Ascending aorta (tissue), 2 donors: ENCODE measurements around the gene MSI2. TPM values are rescaled to one million over a fixed set of nuclear protein-coding genes. Genes with fewer than 3 reads are reported as not detected.

Source experiments
- DNase-seq, 2 donors: peaks; one replicate each; pipeline ENCODE4 v3.0.0-alpha.2; 2019; ENCODE audit warnings: low spot score in 2 of 2
- H3K27ac ChIP-seq, 2 donors: fragments of 200-600 bp; sonication (generic); one replicate each; pipeline ENCODE4 v1.5.1; 2016 to 2017; ENCODE audit warnings: mild to moderate bottlenecking in 1 of 2
- H3K27me3 ChIP-seq: fragments of 200-600 bp; sonication (generic); one replicate; pipeline ENCODE4 v1.5.1; 2017
- H3K36me3 ChIP-seq, 2 donors: fragments of 200-600 bp; sonication (generic); one replicate each; pipeline ENCODE4 v1.5.1; 2016
- H3K4me1 ChIP-seq, 2 donors: fragments of 200-600 bp; sonication (generic); one replicate each; pipeline ENCODE4 v1.5.1; 2016 to 2017; ENCODE audit warnings: mild to moderate bottlenecking in 1 of 2
- H3K4me3 ChIP-seq, 2 donors: fragments of 200-600 bp; sonication (generic); one replicate each; pipeline ENCODE4 v1.5.1; 2016 to 2017; ENCODE audit warnings: mild to moderate bottlenecking in 1 of 2
- H3K9me3 ChIP-seq, 2 donors: fragments of 200-600 bp; sonication (generic); one replicate each; pipeline ENCODE4 v1.5.1; 2016
- intact Hi-C: fragments of 100-400 bp; cut with DNase I; formaldehyde crosslinking; loops from one replicate; pipeline ENCODE4 v1.15.1; 2023
- total RNA-seq: library from RNA; depleted of rRNA; stranded (reverse); fragments of >200 nt; gene quantifications from one replicate; pipeline ENCODE4 v1.1.0, GENCODE V29; 2016
- TF ChIP-seq, protein P1 (sequence below), 3 experiments: fragments of 200-600 bp in 2 of 3; fragments of 450-650 bp in 1 of 3; sonication (generic) in 2 of 3; IDR thresholded peaks; one replicate each; pipeline ENCODE4 v1.5.1; 2016 to 2019; ENCODE audit warnings: antibody characterized with exemption in 3 of 3, mild to moderate bottlenecking in 1 of 3, moderate library complexity in 1 of 3

Gene MSI2
- total RNA-seq, 1 donor from 2014 or later, result 11.7 TPM

DNA sequence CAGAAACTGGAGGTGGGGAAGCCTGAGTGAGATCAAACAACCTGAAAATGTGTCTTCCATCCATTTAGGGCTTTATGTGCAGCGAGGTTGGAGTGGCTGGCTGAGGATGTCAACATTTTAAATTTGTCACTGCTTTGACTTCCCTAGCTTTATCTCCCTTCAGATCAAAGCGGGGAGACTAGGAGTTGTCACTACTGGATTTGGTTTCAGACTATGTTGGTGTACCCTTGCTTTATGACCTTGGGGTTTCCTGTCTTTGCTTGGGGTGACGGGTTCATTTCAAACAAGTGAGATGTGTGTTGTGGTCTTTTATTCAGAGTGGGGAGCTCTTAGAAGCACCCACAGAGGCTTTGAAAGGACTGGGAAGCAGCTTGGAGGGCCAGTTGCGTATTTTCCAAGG is 25.6 kb downstream of the MSI2 start:
- DNase-seq, result no peak
- Histone ChIP-seq H3K36me3 (no peaks in the 10 kb centered on the region), H3K9me3 (no peaks in the 10 kb centered on the region), H3K4me3 (no peak overlapping the region), H3K27ac (no peak overlapping the region), H3K4me1 (no peaks in the 10 kb centered on the region), H3K27me3 (no peaks in the 10 kb centered on the region)
- TF ChIP-seq, protein P1, sequence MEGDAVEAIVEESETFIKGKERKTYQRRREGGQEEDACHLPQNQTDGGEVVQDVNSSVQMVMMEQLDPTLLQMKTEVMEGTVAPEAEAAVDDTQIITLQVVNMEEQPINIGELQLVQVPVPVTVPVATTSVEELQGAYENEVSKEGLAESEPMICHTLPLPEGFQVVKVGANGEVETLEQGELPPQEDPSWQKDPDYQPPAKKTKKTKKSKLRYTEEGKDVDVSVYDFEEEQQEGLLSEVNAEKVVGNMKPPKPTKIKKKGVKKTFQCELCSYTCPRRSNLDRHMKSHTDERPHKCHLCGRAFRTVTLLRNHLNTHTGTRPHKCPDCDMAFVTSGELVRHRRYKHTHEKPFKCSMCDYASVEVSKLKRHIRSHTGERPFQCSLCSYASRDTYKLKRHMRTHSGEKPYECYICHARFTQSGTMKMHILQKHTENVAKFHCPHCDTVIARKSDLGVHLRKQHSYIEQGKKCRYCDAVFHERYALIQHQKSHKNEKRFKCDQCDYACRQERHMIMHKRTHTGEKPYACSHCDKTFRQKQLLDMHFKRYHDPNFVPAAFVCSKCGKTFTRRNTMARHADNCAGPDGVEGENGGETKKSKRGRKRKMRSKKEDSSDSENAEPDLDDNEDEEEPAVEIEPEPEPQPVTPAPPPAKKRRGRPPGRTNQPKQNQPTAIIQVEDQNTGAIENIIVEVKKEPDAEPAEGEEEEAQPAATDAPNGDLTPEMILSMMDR (IDR thresholded peaks at IDR 0.05), result no peak
- intact Hi-C loops, result no loop called here

DNA sequence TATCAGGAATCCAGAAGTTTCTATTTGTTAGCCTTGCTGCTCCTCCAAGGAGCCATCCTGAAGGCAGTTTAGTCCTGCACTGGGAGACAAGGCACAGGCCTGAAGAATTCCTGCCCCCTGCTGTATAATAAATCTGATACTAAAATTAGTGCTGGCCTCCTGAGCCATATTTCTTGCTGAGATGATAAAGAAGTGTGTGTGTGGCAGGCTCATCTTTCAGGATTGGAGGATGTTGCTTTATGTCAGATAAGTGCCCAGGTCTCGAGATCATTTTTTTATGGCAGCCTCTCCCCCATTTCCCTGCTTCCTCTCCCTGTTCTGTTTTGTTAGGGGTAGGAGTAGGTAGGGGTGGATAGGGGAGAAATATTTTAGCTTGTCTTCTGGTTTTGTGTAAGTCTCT is 26.0 kb downstream of the MSI2 start:
- H3K36me3 ChIP-seq, result no peaks in the 10 kb centered on the region
- H3K4me3 ChIP-seq, result no peak overlapping the region
- intact Hi-C loops, result no loop called here
- H3K9me3 ChIP-seq, result no peaks in the 10 kb centered on the region
- TF ChIP-seq, protein P1 (IDR thresholded peaks at IDR 0.05), result no peak
- no peaks in the 10 kb centered on the region for H3K27me3 ChIP-seq
- no peaks in the 10 kb centered on the region for H3K4me1 ChIP-seq
- no peak for DNase-seq
- no peak overlapping the region for H3K27ac ChIP-seq

DNA sequence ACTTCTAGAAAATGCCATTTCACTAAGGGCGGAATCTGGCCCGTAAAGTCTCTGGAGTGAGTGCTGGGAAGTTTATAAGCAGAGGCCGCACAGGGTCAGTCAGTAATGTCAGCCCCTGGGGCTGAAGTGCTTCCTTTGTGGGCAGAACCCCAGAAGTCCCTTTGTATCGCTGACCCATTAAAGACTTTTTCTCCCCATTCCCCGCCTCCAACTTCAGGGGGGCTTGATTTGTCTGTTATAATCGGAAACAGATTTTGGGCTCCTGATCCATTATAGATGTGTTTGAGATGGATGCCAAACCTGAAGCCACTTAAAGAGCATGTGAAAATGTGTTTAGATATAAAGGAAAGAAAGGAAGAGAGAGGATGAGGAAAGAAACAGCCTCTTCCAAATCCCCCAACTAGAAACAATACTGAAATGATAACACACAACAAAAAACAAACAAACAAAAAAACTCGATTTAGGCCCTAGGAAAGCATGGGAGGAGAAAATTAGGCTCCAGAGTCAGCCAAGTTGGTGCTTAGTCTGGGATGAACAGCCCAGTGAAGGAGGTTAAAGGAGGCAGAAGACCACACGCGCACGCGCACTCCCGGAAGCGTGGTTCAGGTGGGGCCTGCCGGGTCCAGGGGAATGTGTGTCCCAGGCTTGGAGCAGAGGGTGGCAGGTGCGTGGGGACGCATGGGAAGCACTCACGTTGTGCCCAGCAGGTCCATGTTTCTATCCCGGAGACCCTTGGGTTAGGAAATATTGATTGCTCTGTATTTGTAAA is 27.1 kb downstream of the MSI2 start:
- DNase-seq, result no peak
- intact Hi-C loops, result no loop called here
- Histone ChIP-seq H3K36me3 (no peaks in the 10 kb centered on the region), H3K4me3 (no peak overlapping the region), H3K4me1 (peaks cover 0 to 4% of the 10 kb centered on the region in 2 donors), H3K27ac (no peak overlapping the region), H3K27me3 (no peaks in the 10 kb centered on the region), H3K9me3 (no peaks in the 10 kb centered on the region)
- TF ChIP-seq, protein P1 (IDR thresholded peaks at IDR 0.05), result no peak

DNA sequence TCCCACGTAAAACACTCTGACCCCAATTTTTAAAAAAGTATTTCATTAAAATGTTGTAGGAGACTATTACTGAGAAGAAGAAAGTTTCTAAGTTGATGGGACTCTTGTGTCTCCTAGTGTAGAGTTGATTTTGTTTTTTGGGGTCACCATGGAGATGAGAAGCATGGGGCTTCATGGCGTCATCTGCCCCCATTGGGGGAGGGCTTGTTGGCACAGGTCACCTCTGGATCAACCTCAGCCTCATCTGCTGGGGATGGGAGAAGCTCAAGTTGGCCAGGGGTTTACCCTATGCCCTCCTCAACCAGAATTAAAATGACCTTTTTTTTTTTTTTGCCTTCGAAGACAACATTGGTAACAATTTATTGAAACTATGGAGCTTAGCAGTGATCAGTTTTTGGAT is 28.3 kb downstream of the MSI2 start:
- TF ChIP-seq, protein P1 (IDR thresholded peaks at IDR 0.05), result no peak
- H3K27ac ChIP-seq, result no peak overlapping the region
- H3K4me1 ChIP-seq, result peaks cover 0 to 5% of the 10 kb centered on the region in 2 donors
- no peaks in the 10 kb centered on the region for H3K9me3 ChIP-seq
- intact Hi-C loops, result no loop called here
- no peak overlapping the region for H3K4me3 ChIP-seq
- no peak for DNase-seq
- H3K27me3 ChIP-seq, result no peaks in the 10 kb centered on the region
- no peaks in the 10 kb centered on the region for H3K36me3 ChIP-seq

DNA sequence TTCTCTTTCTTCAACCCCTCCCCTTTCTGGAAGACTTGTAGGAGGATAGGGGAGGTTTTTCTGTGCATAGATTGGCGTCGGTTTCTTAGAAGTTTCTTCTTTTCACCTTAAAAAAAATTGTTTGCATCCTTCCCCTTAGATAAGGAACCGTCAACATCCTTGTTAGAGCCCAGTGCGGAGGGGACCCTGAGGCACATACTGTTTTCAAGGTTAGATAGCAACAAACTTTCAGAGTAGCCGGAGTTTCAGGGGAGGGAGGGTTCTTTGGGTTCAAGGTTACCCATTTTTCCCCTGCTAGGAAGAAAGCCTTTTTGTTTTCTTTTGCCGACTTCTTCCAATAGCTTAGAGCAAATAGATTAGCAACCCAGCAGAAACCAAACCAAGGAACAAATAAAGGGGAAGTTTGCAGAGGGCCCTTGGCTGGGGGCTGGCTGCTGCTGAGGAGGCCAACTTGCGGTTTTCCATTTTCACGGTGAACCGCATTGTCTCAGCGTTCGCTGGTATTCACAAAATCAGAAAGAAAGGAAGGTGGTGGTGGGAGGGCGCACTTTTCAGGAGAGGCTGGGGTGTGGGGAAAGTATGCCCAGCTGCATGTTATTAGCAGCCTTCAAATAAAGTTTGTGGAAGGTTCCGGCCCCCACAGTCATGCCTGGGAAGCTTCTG is 28.8 kb downstream of the MSI2 start:
- H3K4me3 ChIP-seq, result no peak overlapping the region
- no peaks in the 10 kb centered on the region for H3K27me3 ChIP-seq
- intact Hi-C loops, result no loop called here
- DNase-seq, result no peak
- H3K36me3 ChIP-seq, result no peaks in the 10 kb centered on the region
- H3K27ac ChIP-seq, result no peak overlapping the region
- H3K4me1 ChIP-seq, result peaks cover 0 to 5% of the 10 kb centered on the region in 2 donors
- TF ChIP-seq, protein P1 (IDR thresholded peaks at IDR 0.05), result no peak
- no peaks in the 10 kb centered on the region for H3K9me3 ChIP-seq
